ENCODE results near the gene GALNT9. TPM values are rescaled to one million over a fixed set of nuclear protein-coding genes. Genes with fewer than 3 reads are reported as not detected.

GALNT9 gene
- total RNA-seq, 1 donor from 2014 or later, result not detected

DNA sequence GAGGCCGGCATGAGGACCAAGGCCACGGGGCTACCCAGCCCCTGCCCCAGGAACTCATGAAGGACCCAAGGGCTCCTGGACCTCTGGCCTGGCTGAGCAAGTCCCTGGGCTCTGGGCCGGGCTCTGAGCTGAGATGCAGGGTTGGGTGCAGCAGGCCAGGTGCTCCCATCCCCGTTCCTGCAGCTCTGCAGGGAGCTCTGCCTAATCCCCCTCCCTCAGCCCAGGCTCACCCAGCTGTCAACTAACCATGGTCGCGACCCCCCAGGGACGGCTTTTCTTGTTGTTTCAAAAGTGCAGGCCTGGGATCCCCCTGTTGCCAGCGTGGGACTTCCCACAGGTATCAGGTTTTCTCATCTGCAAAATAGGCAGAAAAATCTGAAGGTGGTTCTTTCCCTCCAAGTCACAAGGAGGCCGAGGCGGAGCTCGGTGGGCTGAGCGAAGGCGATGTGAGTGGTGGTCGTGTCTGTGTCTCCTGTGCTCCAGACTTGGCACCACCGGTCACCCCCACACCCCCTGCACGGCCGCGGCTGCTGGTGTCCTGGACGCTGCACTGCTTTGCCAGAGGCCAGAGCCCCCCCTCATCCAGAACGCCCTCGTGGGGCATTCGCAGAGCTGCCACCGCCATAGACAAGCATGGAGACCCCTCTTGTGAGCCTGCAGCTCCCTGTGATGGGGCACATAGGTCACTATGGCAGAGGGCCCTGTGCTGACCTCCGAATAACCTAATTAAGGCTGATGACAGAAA lies 22.5 kb upstream of the GALNT9 start:
- no peak for DNase-seq (ENCODE audit: low read depth)
- no peak for FAIRE-seq
- Histone ChIP-seq H3K4me3 (ENCODE audit: low read depth, low read length) (no peak overlapping the region), H3K27me3 (ENCODE audit: control insufficient read depth, insufficient read depth, low read length) (no peaks in the 10 kb centered on the region), H3K36me3 (ENCODE audit: control insufficient read depth, insufficient read depth, low read length) (no peaks in the 10 kb centered on the region)
- TF ChIP-seq, protein P1, sequence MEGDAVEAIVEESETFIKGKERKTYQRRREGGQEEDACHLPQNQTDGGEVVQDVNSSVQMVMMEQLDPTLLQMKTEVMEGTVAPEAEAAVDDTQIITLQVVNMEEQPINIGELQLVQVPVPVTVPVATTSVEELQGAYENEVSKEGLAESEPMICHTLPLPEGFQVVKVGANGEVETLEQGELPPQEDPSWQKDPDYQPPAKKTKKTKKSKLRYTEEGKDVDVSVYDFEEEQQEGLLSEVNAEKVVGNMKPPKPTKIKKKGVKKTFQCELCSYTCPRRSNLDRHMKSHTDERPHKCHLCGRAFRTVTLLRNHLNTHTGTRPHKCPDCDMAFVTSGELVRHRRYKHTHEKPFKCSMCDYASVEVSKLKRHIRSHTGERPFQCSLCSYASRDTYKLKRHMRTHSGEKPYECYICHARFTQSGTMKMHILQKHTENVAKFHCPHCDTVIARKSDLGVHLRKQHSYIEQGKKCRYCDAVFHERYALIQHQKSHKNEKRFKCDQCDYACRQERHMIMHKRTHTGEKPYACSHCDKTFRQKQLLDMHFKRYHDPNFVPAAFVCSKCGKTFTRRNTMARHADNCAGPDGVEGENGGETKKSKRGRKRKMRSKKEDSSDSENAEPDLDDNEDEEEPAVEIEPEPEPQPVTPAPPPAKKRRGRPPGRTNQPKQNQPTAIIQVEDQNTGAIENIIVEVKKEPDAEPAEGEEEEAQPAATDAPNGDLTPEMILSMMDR (IDR thresholded peaks at IDR 0.05; ENCODE audit: insufficient read depth, low read length, severe bottlenecking), result no peak

DNA sequence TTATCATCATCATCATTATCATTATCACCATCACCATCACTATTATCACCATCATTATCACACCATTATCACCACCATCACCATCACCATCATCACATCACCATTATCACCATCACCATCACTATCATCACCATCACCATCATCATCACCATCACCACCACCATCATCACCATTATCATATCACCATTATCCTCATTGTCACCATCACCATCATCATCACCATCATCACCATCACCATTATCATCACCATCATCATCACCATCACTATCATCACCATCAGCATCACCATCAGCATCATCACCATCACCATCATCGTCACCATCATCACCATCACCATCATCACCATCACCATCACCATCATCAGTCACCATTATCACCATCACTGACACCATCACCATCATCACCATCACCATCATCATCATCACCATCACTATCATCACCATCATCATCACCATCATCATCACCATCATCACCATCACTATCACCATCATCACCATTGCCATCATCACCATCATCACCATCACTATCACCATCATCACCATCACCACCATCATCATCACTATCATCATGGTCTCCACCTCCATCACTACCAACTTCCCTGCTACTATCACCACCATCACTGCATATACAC lies 20.2 kb upstream of the GALNT9 start:
- FAIRE-seq, result peak; percentile 100
- TF ChIP-seq, protein P1 (IDR thresholded peaks at IDR 0.05; ENCODE audit: insufficient read depth, low read length, severe bottlenecking), result no peak
- DNase-seq (ENCODE audit: low read depth), result no peak
- Histone ChIP-seq H3K4me3 (ENCODE audit: low read depth, low read length) (no peak overlapping the region), H3K36me3 (ENCODE audit: control insufficient read depth, insufficient read depth, low read length) (no peaks in the 10 kb centered on the region), H3K27me3 (ENCODE audit: control insufficient read depth, insufficient read depth, low read length) (no peaks in the 10 kb centered on the region)

DNA sequence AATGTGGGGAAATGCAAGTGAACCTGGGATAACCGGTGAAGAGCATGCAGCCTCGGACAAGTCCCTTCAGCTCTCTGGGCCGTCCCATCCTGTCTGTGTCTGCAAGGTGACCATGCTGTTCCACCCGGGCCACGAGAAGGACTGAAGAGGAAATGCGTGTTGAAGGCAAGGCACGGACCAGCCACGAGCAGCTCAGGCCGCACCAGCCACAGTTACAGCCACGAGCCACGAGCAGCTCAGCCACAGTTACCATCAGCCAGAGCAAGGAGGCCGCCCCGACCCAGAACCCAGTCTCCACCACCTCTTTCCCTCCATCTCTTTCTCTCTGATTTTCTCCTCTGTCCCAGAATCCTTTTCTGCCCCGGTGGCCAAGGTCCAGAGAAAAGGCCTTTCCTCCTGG lies 18.8 kb upstream of the GALNT9 start:
- no peak overlapping the region for H3K4me3 ChIP-seq (ENCODE audit: low read depth, low read length)
- DNase-seq (ENCODE audit: low read depth) (no peak), FAIRE-seq (no peak)
- H3K27me3 ChIP-seq (ENCODE audit: control insufficient read depth, insufficient read depth, low read length), result no peaks in the 10 kb centered on the region
- TF ChIP-seq, protein P1 (IDR thresholded peaks at IDR 0.05; ENCODE audit: insufficient read depth, low read length, severe bottlenecking), result no peak
- H3K36me3 ChIP-seq (ENCODE audit: control insufficient read depth, insufficient read depth, low read length), result no peaks in the 10 kb centered on the region

DNA sequence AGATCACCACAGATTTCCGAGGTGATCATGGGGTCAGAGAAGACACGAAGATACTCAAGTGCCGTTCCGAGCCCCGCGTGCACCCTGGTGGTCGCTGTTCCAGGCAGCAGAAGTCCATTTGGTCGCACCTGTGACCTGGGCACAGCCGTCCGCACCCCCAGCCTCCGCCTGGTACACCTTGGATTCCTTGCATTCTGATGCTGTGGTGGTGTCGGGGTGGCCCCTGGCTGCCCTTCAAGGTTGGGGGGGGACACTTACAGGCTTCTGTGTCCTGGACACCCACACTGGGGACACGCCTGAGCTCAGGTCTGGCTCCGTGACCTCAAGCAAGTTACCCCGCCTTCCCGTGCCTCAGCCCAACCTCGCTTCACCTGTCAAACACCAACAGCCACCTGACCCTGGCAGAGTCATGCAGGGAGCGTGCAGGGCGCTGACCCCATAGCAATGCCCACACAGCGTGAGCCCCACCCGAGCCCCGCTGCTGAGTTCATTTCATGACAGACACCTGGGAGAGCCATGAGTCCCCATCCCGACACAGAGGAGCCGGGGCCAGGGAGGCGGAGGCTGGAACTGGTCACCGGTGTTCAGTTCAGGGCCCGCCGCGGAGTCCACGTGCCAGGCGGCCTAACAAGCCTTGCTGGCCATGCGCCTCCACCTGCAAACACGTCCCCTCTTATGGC lies 17.9 kb upstream of the GALNT9 start:
- DNase-seq (ENCODE audit: low read depth) (no peak), FAIRE-seq (no peak)
- no peaks in the 10 kb centered on the region for H3K27me3 ChIP-seq (ENCODE audit: control insufficient read depth, insufficient read depth, low read length)
- TF ChIP-seq, protein P1 (IDR thresholded peaks at IDR 0.05; ENCODE audit: insufficient read depth, low read length, severe bottlenecking), result no peak
- H3K4me3 ChIP-seq (ENCODE audit: low read depth, low read length), result no peak overlapping the region
- no peaks in the 10 kb centered on the region for H3K36me3 ChIP-seq (ENCODE audit: control insufficient read depth, insufficient read depth, low read length)

DNA sequence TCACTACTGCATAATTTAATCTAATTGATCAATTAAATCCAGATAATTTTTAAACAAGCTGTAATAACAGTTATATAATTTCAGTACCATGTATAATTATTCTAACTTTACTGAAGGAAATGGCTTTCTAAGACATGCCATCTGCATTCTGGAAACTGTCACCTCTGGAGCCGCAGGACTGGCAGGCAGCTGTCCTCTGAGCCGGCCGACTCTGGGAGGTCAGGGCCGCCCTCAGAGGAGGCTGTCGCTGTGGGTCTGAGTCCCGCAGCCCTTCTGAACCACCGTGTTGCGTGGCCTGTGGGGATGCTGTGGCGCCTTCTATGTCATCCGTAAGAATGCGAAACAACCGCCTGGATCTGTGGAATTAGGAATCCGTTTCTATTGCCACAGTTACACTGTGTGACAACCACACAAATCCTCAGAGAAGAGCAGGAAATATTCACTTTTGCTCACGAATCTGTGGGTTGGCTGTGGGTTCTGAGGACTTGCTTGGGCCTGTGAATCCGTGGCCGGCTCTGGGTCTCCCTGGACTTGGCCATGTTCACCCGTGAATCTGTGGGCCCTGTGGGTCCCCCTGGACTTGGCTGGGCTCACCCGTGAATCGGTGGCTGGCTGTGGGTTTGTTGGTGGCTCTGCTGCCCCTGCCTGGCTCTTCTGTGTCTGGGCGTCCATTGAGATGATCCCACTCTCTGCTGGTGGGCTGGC lies 17.2 kb upstream of the GALNT9 start:
- Histone ChIP-seq H3K36me3 (ENCODE audit: control insufficient read depth, insufficient read depth, low read length) (no peaks in the 10 kb centered on the region), H3K27me3 (ENCODE audit: control insufficient read depth, insufficient read depth, low read length) (no peaks in the 10 kb centered on the region), H3K4me3 (ENCODE audit: low read depth, low read length) (no peak overlapping the region)
- TF ChIP-seq, protein P1 (IDR thresholded peaks at IDR 0.05; ENCODE audit: insufficient read depth, low read length, severe bottlenecking), result no peak
- DNase-seq (ENCODE audit: low read depth) (no peak), FAIRE-seq (no peak)
